ENCODE measurements around the gene SAMD11.

SAMD11 gene

DNA sequence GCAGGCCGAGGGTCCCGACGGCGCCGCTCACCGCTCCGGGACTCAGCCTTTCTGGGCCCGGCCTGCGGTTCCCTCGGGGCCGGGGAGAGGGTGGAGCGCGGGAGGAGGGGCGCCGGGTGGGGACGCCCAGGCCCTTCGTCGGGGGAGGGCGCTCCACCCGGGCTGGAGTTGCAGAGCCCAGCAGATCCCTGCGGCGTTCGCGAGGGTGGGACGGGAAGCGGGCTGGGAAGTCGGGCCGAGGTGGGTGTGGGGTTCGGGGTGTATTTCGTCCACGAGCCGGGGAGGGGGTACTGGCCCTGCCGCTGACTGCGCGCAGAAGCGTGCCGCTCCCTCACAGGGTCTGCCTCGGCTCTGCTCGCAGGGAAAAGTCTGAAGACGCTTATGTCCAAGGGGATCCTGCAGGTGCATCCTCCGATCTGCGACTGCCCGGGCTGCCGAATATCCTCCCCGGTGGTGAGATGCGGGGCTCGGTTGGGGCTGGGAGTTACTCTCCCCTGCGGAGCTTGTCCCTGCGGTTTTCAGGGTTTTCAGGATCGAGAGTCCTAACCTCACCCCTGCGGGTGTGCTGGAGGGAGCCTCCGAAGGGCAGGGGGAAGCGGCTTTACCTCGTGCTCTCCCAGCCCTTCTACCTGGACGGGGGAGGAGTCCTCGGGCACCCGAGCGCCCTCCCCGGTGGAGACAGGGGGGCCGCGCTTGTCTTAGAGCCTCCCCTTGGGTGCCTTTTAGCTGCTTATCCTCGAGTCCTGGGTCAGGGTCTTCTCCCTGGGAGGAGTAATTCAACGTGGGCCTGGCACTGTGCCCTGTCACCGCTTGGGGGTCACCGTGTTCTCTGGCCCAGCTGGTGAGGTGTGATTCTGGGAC is 2.1 kb downstream of the SAMD11 start:
- Histone ChIP-seq H3K27ac (ENCODE audit: low read depth, low read length) (no peak overlapping the region), H3K9me3 (ENCODE audit: control insufficient read depth in 1 of 2, low read length in 2 of 2) (no peaks in the 10 kb centered on the region), H3K36me3 (ENCODE audit: control insufficient read depth in 1 of 2, insufficient read depth in 2 of 2, low read length in 2 of 2) (no peaks in the 10 kb centered on the region), H3K4me1 (ENCODE audit: control insufficient read depth in 1 of 2, insufficient read depth in 2 of 2, low read length in 2 of 2) (peaks cover 18 to 24% of the 10 kb centered on the region in 2 donors), H3K4me3 (ENCODE audit: low read depth in 1 of 2, low read length in 2 of 2) (no peak overlapping the region), H3K27me3 (ENCODE audit: control insufficient read depth in 1 of 2, insufficient read depth in 2 of 2, low read length in 2 of 2) (peaks cover 65 to 79% of the 10 kb centered on the region in 2 donors), H3K9ac (ENCODE audit: low read depth in 1 of 2, low read length in 2 of 2) (no peak overlapping the region)

DNA sequence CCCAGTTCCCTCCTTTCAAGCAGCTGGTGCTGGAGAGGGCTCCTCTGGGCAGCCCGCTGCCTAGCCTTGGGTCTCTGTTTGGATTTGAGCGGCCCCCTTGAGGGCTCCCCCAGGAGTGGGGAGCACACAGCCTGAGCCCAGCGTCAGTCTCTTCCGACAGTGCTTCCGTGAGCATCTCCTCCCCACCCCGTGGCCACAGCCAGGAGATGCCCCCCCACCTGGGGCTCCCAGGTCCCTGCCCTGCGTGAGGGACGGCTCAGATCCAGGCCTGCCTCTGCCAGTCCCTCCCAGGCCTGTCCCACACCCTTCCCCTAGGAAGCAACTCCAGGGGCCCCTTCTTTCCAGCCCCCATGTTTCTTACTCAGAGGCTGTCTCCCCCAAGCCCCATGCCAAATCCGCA is 3.5 kb downstream of the SAMD11 start:
- peaks cover 57 to 80% of the 10 kb centered on the region in 2 donors for H3K27me3 ChIP-seq (ENCODE audit: control insufficient read depth in 1 of 2, insufficient read depth in 2 of 2, low read length in 2 of 2)
- peaks cover 9 to 17% of the 10 kb centered on the region in 2 donors for H3K4me1 ChIP-seq (ENCODE audit: control insufficient read depth in 1 of 2, insufficient read depth in 2 of 2, low read length in 2 of 2)
- H3K9ac ChIP-seq (ENCODE audit: low read depth in 1 of 2, low read length in 2 of 2) = no peak overlapping the region

DNA sequence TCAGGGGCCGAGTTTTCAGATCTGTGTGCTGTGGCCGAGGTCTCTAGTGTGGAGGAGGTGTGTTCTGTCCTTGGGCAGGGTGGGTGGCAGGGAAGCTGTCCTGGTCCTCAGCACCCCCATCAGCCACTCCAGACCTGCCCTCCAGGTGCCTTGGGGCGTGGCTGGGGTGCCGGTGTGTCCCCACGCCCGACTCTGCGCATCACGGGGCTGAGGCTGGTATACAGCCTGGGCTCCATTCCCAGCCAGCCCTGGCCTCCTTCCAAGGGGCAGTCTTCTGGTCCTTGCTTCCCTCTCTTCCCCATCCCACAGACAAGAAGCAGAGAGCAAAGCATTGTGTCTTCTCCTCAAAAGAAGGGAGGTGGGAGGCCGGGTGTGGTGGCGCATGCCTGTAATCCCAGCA is 4.0 kb downstream of the SAMD11 start:
- Histone ChIP-seq H3K9me3 (ENCODE audit: control insufficient read depth in 1 of 2, low read length in 2 of 2) (no peaks in the 10 kb centered on the region), H3K36me3 (ENCODE audit: control insufficient read depth in 1 of 2, insufficient read depth in 2 of 2, low read length in 2 of 2) (no peaks in the 10 kb centered on the region), H3K27ac (ENCODE audit: low read depth, low read length) (no peak overlapping the region), H3K9ac (ENCODE audit: low read depth in 1 of 2, low read length in 2 of 2) (no peak overlapping the region), H3K4me3 (ENCODE audit: low read depth in 1 of 2, low read length in 2 of 2) (no peak overlapping the region), H3K4me1 (ENCODE audit: control insufficient read depth in 1 of 2, insufficient read depth in 2 of 2, low read length in 2 of 2) (peaks cover 7 to 17% of the 10 kb centered on the region in 2 donors), H3K27me3 (ENCODE audit: control insufficient read depth in 1 of 2, insufficient read depth in 2 of 2, low read length in 2 of 2) (peaks cover 56 to 80% of the 10 kb centered on the region in 2 donors)

More for the DNA sequence above, 3.5 kb downstream of the SAMD11 start:
- H3K36me3 ChIP-seq (ENCODE audit: control insufficient read depth in 1 of 2, insufficient read depth in 2 of 2, low read length in 2 of 2) = no peaks in the 10 kb centered on the region
- no peak overlapping the region for H3K27ac ChIP-seq (ENCODE audit: low read depth, low read length)
- H3K4me3 ChIP-seq (ENCODE audit: low read depth in 1 of 2, low read length in 2 of 2) = no peak overlapping the region
- no peaks in the 10 kb centered on the region for H3K9me3 ChIP-seq (ENCODE audit: control insufficient read depth in 1 of 2, low read length in 2 of 2)

DNA sequence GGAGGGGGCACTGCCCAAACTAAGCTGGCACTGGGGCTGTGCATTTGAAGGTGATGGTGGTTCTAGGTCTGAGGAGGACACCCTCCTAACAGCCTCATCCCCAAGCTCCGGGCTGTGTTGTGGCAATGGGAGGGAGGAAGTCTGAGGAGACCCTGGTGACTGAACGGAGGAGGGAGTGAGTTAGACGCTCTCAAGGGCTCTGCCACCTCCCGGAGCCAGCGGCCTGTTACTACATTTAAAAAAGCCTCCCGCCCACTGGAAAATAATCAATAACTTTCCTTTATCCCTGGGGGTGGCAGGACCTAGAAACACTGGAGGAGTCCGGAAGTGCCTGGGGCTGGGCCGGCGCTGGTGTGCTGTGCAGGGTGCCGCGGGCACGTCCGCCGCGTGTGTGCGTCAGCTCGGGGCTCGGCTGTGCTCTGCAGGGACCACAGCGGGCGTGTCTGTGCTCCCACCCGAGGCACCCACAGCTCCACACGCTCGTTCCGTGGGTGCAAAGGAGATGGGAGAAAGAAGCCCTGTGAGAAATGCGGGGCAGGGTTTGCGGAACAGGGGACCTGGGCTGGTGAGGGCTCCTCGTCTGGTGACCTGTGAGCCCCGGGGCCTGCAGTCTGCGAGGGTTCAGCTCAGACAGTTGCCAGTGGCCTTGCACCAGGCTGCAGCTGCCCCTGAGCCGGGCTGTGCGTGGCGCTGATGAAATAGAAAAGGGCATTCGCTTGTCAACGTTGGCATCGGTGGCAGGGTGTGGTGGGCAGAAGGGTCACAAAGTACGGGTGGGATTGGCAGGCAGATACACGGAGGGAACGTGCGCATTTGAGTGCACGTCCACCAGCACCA is 5.3 kb downstream of the SAMD11 start:
- Histone ChIP-seq H3K36me3 (ENCODE audit: control insufficient read depth in 1 of 2, insufficient read depth in 2 of 2, low read length in 2 of 2) (no peaks in the 10 kb centered on the region), H3K27ac (ENCODE audit: low read depth, low read length) (no peak overlapping the region), H3K9ac (ENCODE audit: low read depth in 1 of 2, low read length in 2 of 2) (no peak overlapping the region), H3K4me1 (ENCODE audit: control insufficient read depth in 1 of 2, insufficient read depth in 2 of 2, low read length in 2 of 2) (peaks cover 0 to 8% of the 10 kb centered on the region in 2 donors), H3K27me3 (ENCODE audit: control insufficient read depth in 1 of 2, insufficient read depth in 2 of 2, low read length in 2 of 2) (peaks cover 57 to 80% of the 10 kb centered on the region in 2 donors), H3K4me3 (ENCODE audit: low read depth in 1 of 2, low read length in 2 of 2) (no peak overlapping the region), H3K9me3 (ENCODE audit: control insufficient read depth in 1 of 2, low read length in 2 of 2) (no peaks in the 10 kb centered on the region)

DNA sequence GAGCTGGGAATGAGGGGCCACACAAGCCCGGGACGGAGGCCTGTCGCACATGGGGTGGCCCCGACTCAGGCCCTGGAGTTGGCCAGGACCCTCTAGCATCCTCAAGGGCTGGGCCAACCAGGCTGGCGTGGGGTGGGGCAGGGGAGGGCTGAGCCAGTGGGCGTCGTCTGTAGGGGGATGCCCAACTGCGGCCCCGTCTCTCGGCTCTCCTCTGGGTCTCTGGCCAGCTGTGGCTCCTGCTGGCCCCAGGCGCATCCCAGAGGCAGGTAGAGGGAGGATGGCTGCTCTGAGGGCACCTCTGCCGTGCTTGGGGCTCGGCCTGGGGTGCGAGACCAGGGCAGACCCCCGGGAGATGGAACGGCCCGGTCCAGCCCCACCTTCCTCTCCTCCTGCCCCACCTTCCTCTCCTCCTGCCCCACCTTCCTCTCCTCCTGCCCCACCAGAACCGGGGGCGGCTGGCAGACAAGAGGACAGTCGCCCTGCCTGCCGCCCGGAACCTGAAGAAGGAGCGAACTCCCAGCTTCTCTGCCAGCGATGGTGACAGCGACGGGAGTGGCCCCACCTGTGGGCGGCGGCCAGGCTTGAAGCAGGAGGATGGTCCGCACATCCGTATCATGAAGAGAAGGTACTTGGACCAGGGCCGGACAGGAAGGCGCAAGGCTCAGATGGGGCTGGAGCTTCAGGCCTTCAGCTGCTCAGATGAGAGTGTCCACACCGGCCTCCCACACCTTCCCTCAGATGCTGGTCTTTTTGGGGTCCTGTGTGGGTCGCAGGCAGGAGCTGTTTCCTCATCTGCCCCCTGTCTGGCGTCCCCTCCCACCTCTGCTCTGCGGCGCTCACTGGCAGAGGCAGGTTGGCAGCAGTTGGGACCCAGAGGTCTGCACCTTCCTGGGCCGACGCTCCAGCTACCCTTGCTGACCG is 6.2 kb downstream of the SAMD11 start:
- Histone ChIP-seq H3K4me1 (ENCODE audit: control insufficient read depth in 1 of 2, insufficient read depth in 2 of 2, low read length in 2 of 2) (peaks cover 0 to 8% of the 10 kb centered on the region in 2 donors), H3K9ac (ENCODE audit: low read depth in 1 of 2, low read length in 2 of 2) (no peak overlapping the region), H3K27me3 (ENCODE audit: control insufficient read depth in 1 of 2, insufficient read depth in 2 of 2, low read length in 2 of 2) (peaks cover 59 to 77% of the 10 kb centered on the region in 2 donors), H3K4me3 (ENCODE audit: low read depth in 1 of 2, low read length in 2 of 2) (no peak overlapping the region), H3K27ac (ENCODE audit: low read depth, low read length) (no peak overlapping the region), H3K36me3 (ENCODE audit: control insufficient read depth in 1 of 2, insufficient read depth in 2 of 2, low read length in 2 of 2) (no peaks in the 10 kb centered on the region), H3K9me3 (ENCODE audit: control insufficient read depth in 1 of 2, low read length in 2 of 2) (no peaks in the 10 kb centered on the region)

DNA sequence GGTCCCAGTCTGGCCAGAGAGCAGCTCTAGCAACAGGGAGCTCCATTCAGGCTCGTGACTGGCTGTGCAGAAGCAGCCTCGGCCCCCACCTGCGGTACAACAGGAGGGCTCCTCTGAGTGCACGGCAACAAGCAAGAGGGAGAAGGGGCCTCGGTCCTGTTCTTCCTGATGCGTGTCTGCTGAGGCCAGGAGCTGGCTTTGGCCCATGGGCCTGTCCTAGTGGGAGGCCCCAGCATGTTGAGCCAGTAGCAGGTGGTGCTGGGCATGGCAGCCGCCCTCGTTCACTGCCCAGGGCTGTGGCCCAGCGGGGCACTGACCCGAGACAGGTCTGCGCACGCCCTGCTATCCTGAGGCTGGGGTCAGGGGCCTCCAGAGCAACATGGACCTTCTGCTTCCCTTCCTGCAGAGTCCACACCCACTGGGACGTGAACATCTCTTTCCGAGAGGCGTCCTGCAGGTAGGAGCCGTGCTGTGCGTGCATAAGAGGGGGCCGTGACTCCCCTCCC is 7.0 kb downstream of the SAMD11 start:
- peaks cover 62 to 83% of the 10 kb centered on the region in 2 donors for H3K27me3 ChIP-seq (ENCODE audit: control insufficient read depth in 1 of 2, insufficient read depth in 2 of 2, low read length in 2 of 2)
- no peaks in the 10 kb centered on the region for H3K36me3 ChIP-seq (ENCODE audit: control insufficient read depth in 1 of 2, insufficient read depth in 2 of 2, low read length in 2 of 2)
- H3K4me3 ChIP-seq (ENCODE audit: low read depth in 1 of 2, low read length in 2 of 2) = no peak overlapping the region
- peaks cover 0 to 8% of the 10 kb centered on the region in 2 donors for H3K4me1 ChIP-seq (ENCODE audit: control insufficient read depth in 1 of 2, insufficient read depth in 2 of 2, low read length in 2 of 2)
- H3K9me3 ChIP-seq (ENCODE audit: control insufficient read depth in 1 of 2, low read length in 2 of 2) = no peaks in the 10 kb centered on the region
- H3K9ac ChIP-seq (ENCODE audit: low read depth in 1 of 2, low read length in 2 of 2) = no peak overlapping the region
- H3K27ac ChIP-seq (ENCODE audit: low read depth, low read length) = no peak overlapping the region

DNA sequence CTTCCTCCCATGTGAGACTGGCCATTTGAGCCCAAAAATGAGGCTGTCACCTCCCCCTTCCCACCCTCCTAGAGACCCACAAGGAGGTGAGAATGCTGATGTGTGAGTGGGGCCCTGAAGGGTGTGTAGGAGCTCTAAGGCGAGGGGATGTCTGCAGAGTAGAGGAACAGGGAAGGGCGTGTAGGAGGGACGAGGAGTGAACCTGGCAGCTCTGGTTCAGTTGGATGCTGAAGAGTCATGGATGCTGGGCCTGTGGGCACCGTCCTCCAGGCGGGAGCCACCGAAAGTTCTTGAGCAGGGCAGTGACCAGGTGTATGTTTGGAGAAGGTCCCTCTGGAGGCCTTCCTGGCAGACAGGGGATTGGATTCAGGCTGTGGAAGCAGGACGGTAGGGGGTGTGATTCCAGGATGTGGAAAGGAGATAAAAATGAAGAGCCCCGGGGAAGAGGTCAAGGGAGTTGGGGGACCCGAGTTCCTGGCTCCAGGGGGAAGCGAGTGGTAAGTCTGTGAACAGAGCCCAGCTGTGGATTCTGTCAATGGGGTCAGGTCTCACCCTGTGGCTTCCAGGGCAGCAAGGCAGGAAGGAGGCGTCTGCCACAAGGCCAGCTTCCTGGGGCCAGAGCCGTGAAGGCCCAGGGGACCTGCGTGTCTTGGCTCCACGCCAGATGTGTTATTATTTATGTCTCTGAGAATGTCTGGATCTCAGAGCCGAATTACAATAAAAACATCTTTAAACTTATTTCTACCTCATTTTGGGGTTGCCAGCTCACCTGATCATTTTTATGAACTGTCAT is 7.9 kb downstream of the SAMD11 start:
- no peak overlapping the region for H3K9ac ChIP-seq (ENCODE audit: low read depth in 1 of 2, low read length in 2 of 2)
- H3K27me3 ChIP-seq (ENCODE audit: control insufficient read depth in 1 of 2, insufficient read depth in 2 of 2, low read length in 2 of 2) = peaks cover 58 to 83% of the 10 kb centered on the region in 2 donors
- H3K4me3 ChIP-seq (ENCODE audit: low read depth in 1 of 2, low read length in 2 of 2) = no peak overlapping the region
- H3K27ac ChIP-seq (ENCODE audit: low read depth, low read length) = no peak overlapping the region
- no peaks in the 10 kb centered on the region for H3K9me3 ChIP-seq (ENCODE audit: control insufficient read depth in 1 of 2, low read length in 2 of 2)
- no peaks in the 10 kb centered on the region for H3K4me1 ChIP-seq (ENCODE audit: control insufficient read depth in 1 of 2, insufficient read depth in 2 of 2, low read length in 2 of 2)
- H3K36me3 ChIP-seq (ENCODE audit: control insufficient read depth in 1 of 2, insufficient read depth in 2 of 2, low read length in 2 of 2) = no peaks in the 10 kb centered on the region

DNA sequence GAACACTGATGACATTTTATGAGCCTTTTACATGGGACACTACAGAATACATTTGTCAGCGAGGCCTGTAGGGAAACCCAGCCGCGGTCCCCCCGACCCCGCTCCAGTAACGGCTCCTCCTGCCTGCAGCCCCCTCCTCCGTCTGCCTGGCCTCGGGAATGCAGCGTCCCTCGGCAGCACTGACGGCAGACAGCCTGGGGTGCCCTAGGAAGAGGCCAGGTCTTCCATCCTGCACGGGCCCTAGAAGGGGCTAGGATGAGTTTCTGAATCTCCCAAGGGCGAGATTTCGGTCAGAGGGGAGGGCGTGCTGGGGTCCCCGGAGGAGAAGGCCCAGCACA is 8.4 kb downstream of the SAMD11 start:
- no peaks in the 10 kb centered on the region for H3K36me3 ChIP-seq (ENCODE audit: control insufficient read depth in 1 of 2, insufficient read depth in 2 of 2, low read length in 2 of 2)
- H3K27ac ChIP-seq (ENCODE audit: low read depth, low read length) = no peak overlapping the region
- no peaks in the 10 kb centered on the region for H3K9me3 ChIP-seq (ENCODE audit: control insufficient read depth in 1 of 2, low read length in 2 of 2)
- H3K4me3 ChIP-seq (ENCODE audit: low read depth in 1 of 2, low read length in 2 of 2) = no peak overlapping the region
- no peaks in the 10 kb centered on the region for H3K4me1 ChIP-seq (ENCODE audit: control insufficient read depth in 1 of 2, insufficient read depth in 2 of 2, low read length in 2 of 2)
- no peak overlapping the region for H3K9ac ChIP-seq (ENCODE audit: low read depth in 1 of 2, low read length in 2 of 2)
- peaks cover 58 to 82% of the 10 kb centered on the region in 2 donors for H3K27me3 ChIP-seq (ENCODE audit: control insufficient read depth in 1 of 2, insufficient read depth in 2 of 2, low read length in 2 of 2)
